Panc1 (cell line): Measurements from ENCODE around the gene LOXL3.

Source experiments
- TCF7L2 ChIP-seq: IDR thresholded peaks from 2 replicates; pipeline ENCODE4 v1.6.1; 2011; ENCODE audit warnings: mild to moderate bottlenecking, low read depth, low read length, inconsistent platforms
- TF ChIP-seq, protein P1 (sequence below): fragments of 450-650 bp; IDR thresholded peaks from 2 replicates; pipeline ENCODE4 v1.5.1; 2017; ENCODE audit warnings: mild to moderate bottlenecking

DNA sequence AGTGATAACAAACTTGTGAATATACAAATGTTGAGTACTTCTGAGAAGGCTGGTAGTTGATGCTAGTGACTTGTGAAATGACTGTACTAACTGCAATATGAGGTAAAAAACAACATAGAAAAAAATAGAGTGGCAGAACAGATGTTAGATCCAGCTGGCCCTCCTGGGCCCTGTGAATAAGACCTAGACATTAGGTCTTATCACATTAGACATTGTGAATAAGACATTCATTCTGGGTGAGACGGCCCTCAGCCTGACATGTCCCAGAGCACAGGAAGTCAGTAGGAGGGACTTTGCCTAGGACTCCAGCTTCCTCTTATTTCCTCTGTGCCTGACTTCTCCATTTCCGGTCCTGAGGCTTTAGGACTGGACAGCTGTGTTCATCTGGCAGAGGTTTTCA, 23.7 kb upstream of the LOXL3 start:
- TF ChIP-seq, protein P1, sequence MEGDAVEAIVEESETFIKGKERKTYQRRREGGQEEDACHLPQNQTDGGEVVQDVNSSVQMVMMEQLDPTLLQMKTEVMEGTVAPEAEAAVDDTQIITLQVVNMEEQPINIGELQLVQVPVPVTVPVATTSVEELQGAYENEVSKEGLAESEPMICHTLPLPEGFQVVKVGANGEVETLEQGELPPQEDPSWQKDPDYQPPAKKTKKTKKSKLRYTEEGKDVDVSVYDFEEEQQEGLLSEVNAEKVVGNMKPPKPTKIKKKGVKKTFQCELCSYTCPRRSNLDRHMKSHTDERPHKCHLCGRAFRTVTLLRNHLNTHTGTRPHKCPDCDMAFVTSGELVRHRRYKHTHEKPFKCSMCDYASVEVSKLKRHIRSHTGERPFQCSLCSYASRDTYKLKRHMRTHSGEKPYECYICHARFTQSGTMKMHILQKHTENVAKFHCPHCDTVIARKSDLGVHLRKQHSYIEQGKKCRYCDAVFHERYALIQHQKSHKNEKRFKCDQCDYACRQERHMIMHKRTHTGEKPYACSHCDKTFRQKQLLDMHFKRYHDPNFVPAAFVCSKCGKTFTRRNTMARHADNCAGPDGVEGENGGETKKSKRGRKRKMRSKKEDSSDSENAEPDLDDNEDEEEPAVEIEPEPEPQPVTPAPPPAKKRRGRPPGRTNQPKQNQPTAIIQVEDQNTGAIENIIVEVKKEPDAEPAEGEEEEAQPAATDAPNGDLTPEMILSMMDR = no peak
- no peak for TF ChIP-seq TCF7L2
